NCI-H748 (cell line): ENCODE measurements around the gene PLCG1.

Experiments used
- DNase-seq: peaks from one replicate; lab custom pipeline; 2025; ENCODE audit not compliant: unreplicated experiment; lab: John Stamatoyannopoulos, UW

The PLCG1 gene

GRCh38 chr20:41141153-41141815 lies 3.9 kb downstream of the PLCG1 start:
- DNase-seq, result no peak

GRCh38 chr20:41142245-41142644 lies 4.9 kb downstream of the PLCG1 start:
- no peak for DNase-seq

GRCh38 chr20:41142919-41143318 lies 5.6 kb downstream of the PLCG1 start:
- no peak for DNase-seq

- DNase-seq, result no peak
Measured at GRCh38 chr20:41143354-41143753, 6.0 kb downstream of the PLCG1 start.

- DNase-seq, result no peak
Measured at GRCh38 chr20:41145317-41145716, 8.0 kb downstream of the PLCG1 start.

GRCh38 chr20:41145821-41146620 lies 8.7 kb downstream of the PLCG1 start:
- no peak for DNase-seq

- DNase-seq, result no peak
Measured at GRCh38 chr20:41147767-41148191, 10.4 kb downstream of the PLCG1 start.

GRCh38 chr20:41148942-41149341 lies 11.6 kb downstream of the PLCG1 start:
- DNase-seq, result no peak

GRCh38 chr20:41150664-41151063 lies 13.3 kb downstream of the PLCG1 start:
- DNase-seq, result no peak

- DNase-seq, result no peak
Measured at GRCh38 chr20:41151134-41151869, 14.0 kb downstream of the PLCG1 start.

- no peak for DNase-seq
Measured at GRCh38 chr20:41152108-41152757, 14.9 kb downstream of the PLCG1 start.

GRCh38 chr20:41154436-41155176 lies 17.3 kb downstream of the PLCG1 start:
- no peak for DNase-seq

GRCh38 chr20:41155261-41155660 lies 17.9 kb downstream of the PLCG1 start:
- DNase-seq, result no peak

- no peak for DNase-seq
Measured at GRCh38 chr20:41158082-41158625, 20.8 kb downstream of the PLCG1 start.

- no peak for DNase-seq
Measured at GRCh38 chr20:41159547-41159946, 22.2 kb downstream of the PLCG1 start.

- no peak for DNase-seq
Measured at GRCh38 chr20:41160686-41161085, 23.3 kb downstream of the PLCG1 start.

- no peak for DNase-seq
Measured at GRCh38 chr20:41161886-41162285, 24.5 kb downstream of the PLCG1 start.

- no peak for DNase-seq
Measured at GRCh38 chr20:41162396-41162795, 25.1 kb downstream of the PLCG1 start.

GRCh38 chr20:41163821-41164220 lies 26.5 kb downstream of the PLCG1 start:
- DNase-seq, result no peak
